Measurements from ENCODE around the gene LDLRAD4.
A peak's percentile ranks its signal among the peaks of the same experiment; 100 is the strongest.
"Not testable (repeated sequence)": the region's sequence is repeated elsewhere in the genome, so short reads cannot be mapped to it uniquely, and the experiment has no call there.

The LDLRAD4 gene

GRCh38 chr18:13585379-13586153, 367.0 kb downstream of the LDLRAD4 start:
- DNase-seq = peak; percentile 12

- DNase-seq = no peak
Measured at GRCh38 chr18:13587001-13587400, 368.4 kb downstream of the LDLRAD4 start.

- no peak for DNase-seq
Measured at GRCh38 chr18:13587477-13587876, 368.9 kb downstream of the LDLRAD4 start.

GRCh38 chr18:13587937-13588336, 369.4 kb downstream of the LDLRAD4 start:
- DNase-seq = no peak

GRCh38 chr18:13589316-13589715, 370.8 kb downstream of the LDLRAD4 start:
- DNase-seq = no peak

- DNase-seq = no peak
Measured at GRCh38 chr18:13589943-13590342, 371.4 kb downstream of the LDLRAD4 start.

GRCh38 chr18:13592246-13592645, 373.7 kb downstream of the LDLRAD4 start:
- no peak for DNase-seq

- DNase-seq = no peak
Measured at GRCh38 chr18:13594551-13594950, 376.0 kb downstream of the LDLRAD4 start.

GRCh38 chr18:13597068-13597467, 378.5 kb downstream of the LDLRAD4 start:
- no peak for DNase-seq

- DNase-seq = no peak
Measured at GRCh38 chr18:13598591-13598990, 380.0 kb downstream of the LDLRAD4 start.

GRCh38 chr18:13599031-13599430, 380.5 kb downstream of the LDLRAD4 start:
- DNase-seq = no peak

- DNase-seq = no peak
Measured at GRCh38 chr18:13603304-13604019, 384.9 kb downstream of the LDLRAD4 start.

GRCh38 chr18:13604786-13605185, 386.2 kb downstream of the LDLRAD4 start:
- no peak for DNase-seq

- no peak for DNase-seq
Measured at GRCh38 chr18:13605477-13605876, 386.9 kb downstream of the LDLRAD4 start.

- peak; percentile 49 for DNase-seq
Measured at GRCh38 chr18:13605901-13606300, 387.3 kb downstream of the LDLRAD4 start.

GRCh38 chr18:13606604-13607254, 388.2 kb downstream of the LDLRAD4 start:
- no peak for DNase-seq

- DNase-seq = not testable (repeated sequence)
Measured at GRCh38 chr18:13608024-13608562, 389.5 kb downstream of the LDLRAD4 start.

- DNase-seq = no peak
Measured at GRCh38 chr18:13608791-13609532, 390.4 kb downstream of the LDLRAD4 start.

GRCh38 chr18:13610555-13611141, 392.1 kb downstream of the LDLRAD4 start:
- DNase-seq = no peak

- no peak for DNase-seq
Measured at GRCh38 chr18:13611142-13611600, 392.6 kb downstream of the LDLRAD4 start.

- no peak for DNase-seq
Measured at GRCh38 chr18:13611601-13612195, 393.1 kb downstream of the LDLRAD4 start.
